ENCODE data around the gene SHCBP1L.
"Not testable (repeated sequence)": the region's sequence is repeated elsewhere in the genome, so short reads cannot be mapped to it uniquely, and the experiment has no call there.

Gene SHCBP1L

DNA sequence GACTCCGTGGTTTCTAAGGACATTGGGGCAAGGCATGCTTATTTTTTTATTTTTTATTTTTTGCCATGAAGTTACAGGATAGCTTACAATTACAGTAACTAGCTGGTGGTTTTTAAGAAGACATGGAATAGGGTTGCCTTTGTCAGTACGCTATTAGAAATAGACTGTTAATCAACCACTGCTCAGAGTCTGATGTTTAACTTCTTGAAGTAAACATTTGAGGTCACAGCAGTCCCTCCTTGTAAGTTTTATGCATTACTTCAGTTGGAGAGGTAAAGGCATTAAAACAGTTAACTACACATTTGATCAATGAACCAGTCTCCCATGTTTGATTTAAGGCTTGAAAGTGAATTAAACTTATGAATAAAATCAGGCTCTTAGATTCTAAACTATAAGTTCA is 19.3 kb upstream of the SHCBP1L start:
- DNase-seq (no peak), ATAC-seq (no peak)
- Mint-ChIP-seq H3K4me1 (no peaks in the 10 kb centered on the region), H3K9me3 (no peaks in the 10 kb centered on the region), H3K27me3 (peaks cover 36% of the 10 kb centered on the region), H3K27ac (no peak overlapping the region), H3K4me3 (no peak overlapping the region)

DNA sequence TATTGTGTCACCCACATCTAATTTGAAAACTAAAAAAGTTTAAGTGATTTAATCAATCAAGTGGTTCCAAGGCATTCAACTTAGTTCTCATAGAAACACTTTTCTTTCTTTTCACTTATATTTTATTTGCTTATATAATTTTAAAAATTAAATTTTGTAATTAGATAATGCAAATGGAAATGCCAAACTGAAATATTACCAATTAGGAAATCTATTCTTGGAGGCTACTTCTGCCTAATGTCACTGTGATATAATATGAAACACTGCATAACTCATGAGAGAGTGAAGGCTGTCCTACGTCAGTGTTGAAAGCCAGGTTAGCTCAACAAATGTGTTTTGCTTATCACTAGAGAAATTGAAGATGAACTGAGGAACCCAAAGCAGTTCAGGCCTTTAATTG is 18.3 kb upstream of the SHCBP1L start:
- no peaks in the 10 kb centered on the region for H3K9me3 Mint-ChIP-seq
- H3K4me1 Mint-ChIP-seq = no peaks in the 10 kb centered on the region
- ATAC-seq (no peak), DNase-seq (no peak)
- peaks cover 36% of the 10 kb centered on the region for H3K27me3 Mint-ChIP-seq
- H3K27ac Mint-ChIP-seq = no peak overlapping the region
- no peak overlapping the region for H3K4me3 Mint-ChIP-seq

DNA sequence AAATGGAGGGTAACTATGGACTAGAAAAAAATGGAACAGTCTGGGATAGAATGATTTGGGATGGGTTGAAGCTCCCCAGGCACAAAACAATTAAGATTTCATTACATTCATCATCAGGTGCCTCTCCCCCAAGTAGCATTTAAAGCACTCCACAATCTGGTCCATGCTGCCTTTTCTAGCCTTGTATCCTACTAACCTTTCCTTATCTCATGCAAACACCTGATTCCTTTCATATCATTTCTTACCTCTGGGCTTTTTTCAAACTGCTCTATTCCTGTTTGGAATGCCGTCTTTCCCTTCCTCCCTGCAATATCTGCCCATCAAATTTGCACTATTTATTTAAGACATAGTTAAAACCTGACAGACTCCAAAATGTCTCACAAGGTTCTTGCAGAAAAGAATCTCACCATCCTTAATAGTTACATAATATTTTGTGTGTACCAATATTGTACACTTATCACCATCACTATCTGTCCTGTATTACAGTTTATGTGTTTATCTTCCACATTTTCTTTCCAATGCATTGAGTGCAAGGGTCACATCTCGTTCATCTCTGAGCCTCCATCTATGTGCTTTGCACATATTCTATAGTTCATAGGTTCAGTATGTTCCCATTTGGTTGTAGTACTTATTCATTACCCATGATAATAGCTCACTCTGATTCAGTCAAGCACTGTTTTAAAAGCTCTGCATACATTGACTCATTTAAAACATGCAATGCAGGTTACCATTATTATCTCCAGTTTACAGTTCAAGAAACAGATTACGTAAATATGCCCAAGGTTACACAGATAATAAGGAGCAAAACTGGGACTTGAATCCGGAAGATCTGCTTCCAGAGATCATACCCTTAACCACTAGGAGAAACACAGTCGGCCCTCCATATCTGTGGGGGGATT is 16.1 kb upstream of the SHCBP1L start:
- H3K4me1 Mint-ChIP-seq = no peaks in the 10 kb centered on the region
- DNase-seq (no peak), ATAC-seq (no peak)
- H3K27me3 Mint-ChIP-seq = peaks cover 28% of the 10 kb centered on the region
- H3K4me3 Mint-ChIP-seq = no peak overlapping the region
- H3K27ac Mint-ChIP-seq = no peak overlapping the region
- H3K9me3 Mint-ChIP-seq = no peaks in the 10 kb centered on the region

DNA sequence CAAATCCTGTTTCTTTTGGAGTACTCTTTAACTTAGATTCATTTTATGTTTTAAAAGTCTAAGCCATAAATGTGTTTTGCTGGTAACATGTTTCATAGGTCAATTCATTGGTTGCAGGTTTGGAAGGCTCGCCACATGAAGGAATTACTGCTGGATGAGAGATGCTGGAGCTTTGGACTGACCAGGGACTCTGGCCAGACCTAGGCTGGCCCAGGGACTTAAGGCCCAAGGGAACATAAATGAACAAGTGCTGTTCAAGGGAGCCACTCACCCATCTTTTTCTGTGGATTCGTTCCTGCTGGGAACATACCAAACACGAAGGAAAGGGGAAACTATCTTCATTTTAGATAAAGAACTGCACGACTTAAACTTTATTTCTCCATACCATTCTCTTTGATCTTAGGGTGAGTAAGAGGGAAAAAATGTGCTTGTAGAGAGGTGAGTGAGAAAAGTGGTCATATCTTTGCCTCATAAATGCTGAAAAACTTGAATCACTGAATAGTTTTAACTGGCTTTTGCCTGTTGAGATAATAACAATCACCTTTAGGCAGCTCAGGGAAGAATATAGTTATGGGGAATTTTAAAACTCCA is 15.3 kb upstream of the SHCBP1L start:
- H3K4me1 Mint-ChIP-seq = no peaks in the 10 kb centered on the region
- H3K4me3 Mint-ChIP-seq = no peak overlapping the region
- ATAC-seq = no peak
- H3K27ac Mint-ChIP-seq = no peak overlapping the region
- H3K27me3 Mint-ChIP-seq = peaks cover 19% of the 10 kb centered on the region
- DNase-seq = no peak
- H3K9me3 Mint-ChIP-seq = no peaks in the 10 kb centered on the region

DNA sequence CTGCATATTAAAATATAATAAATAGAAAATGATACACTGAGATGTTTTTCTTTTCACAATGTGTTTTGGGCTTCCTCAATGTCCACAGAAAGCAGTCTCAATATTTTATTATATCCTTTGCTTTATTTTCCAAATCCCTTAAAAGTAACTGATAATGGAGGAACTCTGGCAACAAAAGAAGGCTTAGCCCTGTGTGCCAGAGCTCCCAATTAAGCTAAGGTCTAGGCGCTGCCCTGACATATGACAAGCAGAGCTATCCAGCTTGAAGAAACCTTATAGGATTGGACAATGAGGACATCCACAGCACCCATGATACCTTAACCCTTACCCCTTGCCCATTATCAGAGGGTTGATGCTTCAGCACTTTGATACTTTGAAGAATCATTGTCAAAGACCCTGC is 12.9 kb upstream of the SHCBP1L start:
- Mint-ChIP-seq H3K9me3 (no peaks in the 10 kb centered on the region), H3K27ac (no peak overlapping the region), H3K4me1 (peaks cover 8% of the 10 kb centered on the region), H3K27me3 (peaks cover 38% of the 10 kb centered on the region), H3K4me3 (no peak overlapping the region)
- ATAC-seq (no peak), DNase-seq (no peak)

DNA sequence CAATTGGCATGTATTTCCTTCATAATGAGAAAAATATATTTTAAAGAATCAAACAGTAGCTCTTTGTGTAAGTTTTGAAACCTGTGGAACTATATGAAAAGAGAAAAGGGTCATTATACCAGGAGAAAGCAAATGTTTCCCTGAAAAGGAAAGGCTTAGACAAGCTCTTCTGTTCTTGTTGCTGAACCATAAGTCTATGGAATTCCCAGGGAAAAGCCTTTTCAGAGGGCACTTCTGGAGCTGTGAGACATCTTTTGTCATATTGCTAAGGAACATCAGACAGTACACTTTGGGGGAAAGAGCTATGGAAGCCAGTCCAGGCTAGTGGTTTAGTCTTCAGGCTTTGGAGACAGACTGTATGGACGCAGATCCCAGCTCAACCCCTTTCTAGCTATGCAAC is 12.1 kb upstream of the SHCBP1L start:
- Mint-ChIP-seq H3K27me3 (peaks cover 42% of the 10 kb centered on the region), H3K4me3 (no peak overlapping the region), H3K27ac (no peak overlapping the region), H3K9me3 (no peaks in the 10 kb centered on the region), H3K4me1 (peaks cover 8% of the 10 kb centered on the region)
- DNase-seq (no peak), ATAC-seq (no peak)

DNA sequence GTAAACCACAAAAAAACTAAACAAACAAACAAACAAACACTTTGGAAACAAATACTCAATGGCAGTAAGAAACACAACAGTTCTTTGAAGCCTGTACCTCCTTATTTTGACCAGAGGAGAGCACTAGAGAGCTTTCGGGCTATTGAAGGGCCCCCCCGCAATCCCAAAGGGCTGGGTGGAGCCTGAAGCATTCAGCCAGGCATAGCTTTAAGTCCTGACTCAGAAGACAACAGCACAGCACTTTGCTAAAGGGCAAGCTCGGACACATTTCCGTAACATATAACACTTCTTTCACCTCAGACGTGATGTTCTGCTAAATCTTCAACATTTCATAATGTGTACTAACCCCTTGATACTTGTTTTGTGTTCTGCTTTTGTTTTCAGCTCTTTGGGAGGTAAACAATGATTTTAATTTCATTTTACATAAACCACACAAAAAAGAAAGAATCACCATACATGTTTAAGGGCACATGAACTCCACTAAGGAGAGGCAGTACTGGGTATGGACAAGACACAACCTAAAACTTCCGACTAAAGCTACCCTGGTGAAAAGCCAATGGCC is 9.7 kb upstream of the SHCBP1L start:
- Mint-ChIP-seq H3K27me3 (peaks cover 34% of the 10 kb centered on the region), H3K4me1 (peaks cover 8% of the 10 kb centered on the region), H3K27ac (no peak overlapping the region), H3K9me3 (no peaks in the 10 kb centered on the region), H3K4me3 (no peak overlapping the region)
- peak; percentile 84 for ATAC-seq
- DNase-seq = peak; percentile 10 to 25

DNA sequence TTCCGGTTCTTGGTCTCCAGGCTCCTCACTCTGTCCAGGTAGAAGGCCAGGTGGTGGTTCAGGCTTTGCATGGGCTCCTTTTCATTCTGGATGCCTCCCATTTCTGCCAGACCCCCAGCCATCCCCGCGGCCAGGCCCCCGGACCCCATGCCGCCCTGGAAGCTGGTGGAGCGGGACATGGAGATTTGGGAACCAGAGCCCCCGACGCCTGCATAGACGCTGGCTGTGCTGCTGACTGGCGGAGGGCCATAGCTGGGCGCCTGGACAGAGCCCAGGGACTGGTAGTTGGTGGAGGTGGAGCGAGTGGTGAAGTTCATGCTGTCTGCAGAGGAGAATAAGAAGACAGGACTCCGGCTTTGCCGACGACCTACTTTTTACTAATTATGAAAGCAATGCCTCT is 7.1 kb upstream of the SHCBP1L start:
- no peak overlapping the region for H3K27ac Mint-ChIP-seq
- no peaks in the 10 kb centered on the region for H3K9me3 Mint-ChIP-seq
- no peak overlapping the region for H3K4me3 Mint-ChIP-seq
- DNase-seq (no peak), ATAC-seq (no peak)
- H3K27me3 Mint-ChIP-seq = peaks cover 46% of the 10 kb centered on the region
- peaks cover 8% of the 10 kb centered on the region for H3K4me1 Mint-ChIP-seq

DNA sequence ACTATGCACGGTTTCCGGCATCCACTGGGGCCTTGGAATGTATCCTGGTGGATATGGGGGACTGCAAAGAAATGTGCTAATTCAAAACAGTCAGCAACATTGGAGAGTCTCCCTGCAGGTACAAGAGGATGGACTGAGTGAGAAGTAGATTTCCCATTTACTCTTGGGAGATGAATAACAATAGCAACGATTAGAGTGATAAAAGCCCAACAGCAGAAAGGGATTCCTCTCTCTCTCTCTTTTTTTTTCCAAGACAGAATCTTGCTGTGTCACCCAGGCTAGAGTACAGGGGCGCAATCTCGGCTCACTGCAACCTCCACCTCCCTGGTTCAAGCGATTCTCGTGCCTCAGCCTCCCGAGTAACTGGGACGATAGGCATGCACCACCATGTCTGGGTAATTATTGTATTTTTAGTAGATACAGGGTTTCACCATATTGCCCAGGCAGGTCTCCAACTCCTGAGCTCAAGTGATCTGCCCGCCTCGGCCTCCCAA is 5.0 kb upstream of the SHCBP1L start:
- no peak overlapping the region for H3K4me3 Mint-ChIP-seq
- ATAC-seq (no peak), DNase-seq (no peak)
- no peak overlapping the region for H3K27ac Mint-ChIP-seq
- H3K9me3 Mint-ChIP-seq = no peaks in the 10 kb centered on the region
- H3K27me3 Mint-ChIP-seq = peaks cover 66% of the 10 kb centered on the region
- peaks cover 7% of the 10 kb centered on the region for H3K4me1 Mint-ChIP-seq

DNA sequence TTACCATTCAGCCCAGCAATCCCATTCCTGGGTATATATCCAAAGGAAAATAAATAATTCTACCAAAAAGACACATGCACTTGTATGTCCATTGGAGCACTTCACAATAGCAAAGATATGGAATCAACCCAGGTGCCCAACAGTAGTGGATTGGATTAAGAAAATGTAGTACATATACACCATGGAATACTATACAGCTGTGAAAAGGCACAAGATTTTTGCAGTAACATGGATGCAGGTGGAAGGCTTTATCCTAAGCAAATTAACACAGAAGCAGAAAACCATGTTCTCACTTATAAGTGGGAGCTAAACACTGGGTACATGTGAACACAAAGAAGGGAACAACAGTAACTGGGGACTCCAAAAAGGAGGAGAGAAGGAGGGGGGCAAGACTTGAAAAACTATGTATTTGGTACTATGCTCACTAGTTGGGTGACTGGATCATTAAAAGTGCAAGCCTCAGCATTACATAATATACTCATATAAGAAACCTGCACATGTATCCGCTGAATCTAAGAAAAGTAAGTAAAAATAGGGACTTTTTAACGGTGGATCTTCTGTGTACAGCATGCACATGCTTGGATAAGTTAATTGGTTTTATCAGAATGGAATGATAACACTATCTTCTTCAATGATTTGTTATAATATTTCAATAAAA is 3.9 kb upstream of the SHCBP1L start:
- no peaks in the 10 kb centered on the region for H3K9me3 Mint-ChIP-seq
- no peak for ATAC-seq
- H3K4me3 Mint-ChIP-seq = no peak overlapping the region
- peaks cover 8% of the 10 kb centered on the region for H3K4me1 Mint-ChIP-seq
- H3K27ac Mint-ChIP-seq = no peak overlapping the region
- peaks cover 65% of the 10 kb centered on the region for H3K27me3 Mint-ChIP-seq
- DNase-seq = no peak

DNA sequence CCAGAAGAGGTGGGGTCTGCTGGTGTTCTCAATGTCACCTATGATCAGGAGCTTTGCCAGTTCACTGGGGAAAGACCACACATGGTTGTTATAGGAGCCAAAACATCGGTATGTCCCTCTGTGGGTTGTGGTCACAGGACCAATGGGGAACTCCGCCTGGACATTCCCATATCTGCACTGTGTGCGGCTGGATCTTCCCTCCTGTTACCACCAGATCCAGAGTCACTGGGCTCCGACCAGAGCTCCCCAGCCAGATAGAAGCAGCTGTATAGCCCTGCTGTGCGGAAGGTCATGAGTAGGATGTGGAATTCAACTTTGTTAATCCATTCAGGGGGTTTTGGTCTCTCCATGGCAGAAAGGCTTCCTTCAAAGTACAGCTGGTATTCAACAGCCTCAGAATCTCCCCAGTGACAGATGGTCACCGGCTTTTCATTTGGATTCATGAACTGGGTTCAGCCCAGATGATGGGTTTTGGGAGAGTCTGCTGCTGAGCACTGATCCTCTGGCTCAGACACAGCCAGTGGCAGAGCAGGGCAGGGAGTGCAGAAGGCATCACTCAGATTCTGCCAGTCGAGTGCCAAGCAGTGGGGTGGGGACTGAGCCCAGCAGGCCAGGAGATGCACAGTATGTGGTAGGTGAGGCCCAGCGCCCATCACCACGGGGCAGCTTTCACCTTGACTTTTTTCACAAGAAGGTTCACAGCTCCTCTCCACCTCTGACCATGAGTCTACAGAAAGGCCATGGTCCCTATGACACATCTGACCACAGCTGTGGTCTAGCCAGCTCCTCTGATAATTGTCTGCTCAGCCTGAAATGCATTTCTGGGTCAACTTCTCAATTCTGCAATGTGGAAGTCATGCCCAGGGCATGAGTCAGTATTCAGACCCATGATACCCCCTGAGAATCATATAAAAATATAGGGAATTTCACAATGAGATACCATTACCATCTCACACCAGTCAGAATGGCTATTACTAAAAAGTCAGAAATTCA is 2.9 kb upstream of the SHCBP1L start:
- H3K4me3 Mint-ChIP-seq = no peak overlapping the region
- H3K27ac Mint-ChIP-seq = no peak overlapping the region
- H3K4me1 Mint-ChIP-seq = peaks cover 8% of the 10 kb centered on the region
- DNase-seq (no peak), ATAC-seq (peak; percentile 47)
- H3K9me3 Mint-ChIP-seq = no peaks in the 10 kb centered on the region
- peaks cover 55% of the 10 kb centered on the region for H3K27me3 Mint-ChIP-seq

DNA sequence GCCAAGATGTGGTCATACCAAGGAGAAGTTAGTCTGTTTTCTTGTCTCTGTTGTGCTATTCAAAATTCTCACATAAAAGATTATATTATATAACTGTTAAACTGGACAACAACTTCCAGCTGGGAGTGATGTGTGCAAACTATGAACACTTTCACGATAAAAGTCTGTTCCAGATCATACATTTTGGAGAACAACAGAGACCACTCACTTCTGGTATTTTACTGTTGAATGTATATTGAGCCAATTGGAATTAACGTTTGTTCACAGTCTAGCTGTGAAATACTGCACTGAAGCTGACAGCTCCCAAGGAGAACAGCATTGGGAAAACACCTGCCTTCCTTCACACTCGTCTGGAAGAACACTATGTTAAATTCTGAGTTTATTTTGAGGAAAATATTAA is 860 bp upstream of the SHCBP1L start:
- ATAC-seq = no peak
- Mint-ChIP-seq H3K27me3 (peaks cover 42% of the 10 kb centered on the region), H3K4me3 (no peak overlapping the region), H3K4me1 (peaks cover 8% of the 10 kb centered on the region), H3K9me3 (no peaks in the 10 kb centered on the region), H3K27ac (no peak overlapping the region)
- DNase-seq = no peak

DNA sequence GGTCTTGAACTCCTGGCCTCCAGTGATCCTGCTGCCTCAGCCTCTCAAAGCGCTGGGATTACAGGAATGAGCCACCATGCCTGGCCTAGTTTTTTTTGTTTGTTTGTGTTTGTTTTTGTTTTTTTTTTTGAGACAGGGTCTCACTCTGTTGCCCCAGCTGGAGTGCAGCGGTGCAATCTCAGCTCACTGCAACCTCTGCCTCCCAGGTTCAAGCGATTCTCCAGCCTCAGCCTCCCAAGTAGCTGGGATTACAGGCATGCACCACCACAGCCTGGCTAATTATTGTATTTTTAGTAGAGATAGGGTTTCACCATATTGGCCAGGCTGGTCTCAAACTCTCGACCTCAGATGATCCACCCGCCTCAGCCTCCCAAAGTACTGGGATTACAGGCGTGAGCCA is 9.6 kb downstream of the SHCBP1L start:
- H3K4me1 Mint-ChIP-seq, ATAC-seq, DNase-seq, H3K9me3 Mint-ChIP-seq, H3K4me3 Mint-ChIP-seq, H3K27ac Mint-ChIP-seq: not testable (repeated sequence)
- H3K27me3 Mint-ChIP-seq = peaks cover 36% of the 10 kb centered on the region

DNA sequence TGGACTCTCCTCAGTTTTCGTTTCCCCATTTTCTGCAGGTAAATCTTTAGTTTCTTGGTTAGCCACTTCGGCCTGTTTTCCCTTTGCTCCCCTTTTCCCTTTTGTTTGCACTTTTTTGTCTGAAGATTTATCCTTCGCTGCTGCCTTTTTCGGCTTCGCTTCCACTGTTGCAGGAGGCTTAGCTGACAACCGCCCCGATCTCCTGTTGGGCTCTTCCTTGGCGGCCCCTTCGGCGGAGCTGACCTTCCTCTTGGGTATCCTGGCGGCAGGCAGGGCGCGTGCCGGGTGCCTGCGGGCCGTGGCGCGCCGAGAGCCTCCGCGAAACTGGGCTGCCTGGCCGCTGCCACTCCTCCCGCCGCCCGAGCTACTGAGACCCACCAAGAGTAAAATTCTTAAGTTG is 10.8 kb downstream of the SHCBP1L start:
- peaks cover 44% of the 10 kb centered on the region for H3K27me3 Mint-ChIP-seq
- H3K4me1 Mint-ChIP-seq, H3K9me3 Mint-ChIP-seq, H3K27ac Mint-ChIP-seq, DNase-seq, ATAC-seq: not testable (repeated sequence)
- H3K4me3 Mint-ChIP-seq = peak overlapping the region in 1 of 2 donors; percentile 9

DNA sequence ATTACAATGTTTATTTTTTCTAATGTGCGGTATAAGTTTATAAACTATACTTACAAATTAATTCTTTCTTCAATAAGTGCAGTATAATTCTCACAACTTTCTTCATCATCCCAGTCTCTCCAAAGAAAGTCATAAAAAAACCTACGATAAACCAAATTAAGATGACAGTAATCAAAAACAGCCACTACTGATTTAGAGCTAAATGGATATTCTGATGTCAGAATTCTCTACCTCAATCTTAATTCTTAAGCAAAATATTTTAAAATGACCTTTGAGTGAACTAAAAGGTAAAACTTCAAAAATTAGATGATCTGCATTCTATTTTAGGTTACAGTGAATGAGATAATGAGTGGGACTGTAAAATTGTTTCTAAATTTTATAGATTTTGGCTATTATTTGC is 13.6 kb downstream of the SHCBP1L start:
- DNase-seq (no peak), ATAC-seq (no peak)
- Mint-ChIP-seq H3K4me3 (no peak overlapping the region), H3K4me1 (no peaks in the 10 kb centered on the region), H3K27ac (no peak overlapping the region), H3K27me3 (peaks cover 44% of the 10 kb centered on the region), H3K9me3 (peaks cover 15 to 20% of the 10 kb centered on the region in 2 donors)
